Smooth muscle cell (in vitro differentiated cells): ENCODE results near the gene MPDZ. TPM values are rescaled to one million over a fixed set of nuclear protein-coding genes. Genes with fewer than 3 reads are reported as not detected.

Source experiments
- DNase-seq: peaks from one replicate; lab custom pipeline; 2025; ENCODE audit not compliant: unreplicated experiment; lab: John Stamatoyannopoulos, UW
- H2AFZ ChIP-seq: fragments of 200-600 bp; sonication (generic); 2 replicates; pipeline ENCODE4 v1.6.0; 2016; ENCODE audit warnings: antibody characterized with exemption, low read depth, mild to moderate bottlenecking
- H3F3A ChIP-seq: fragments of 200-600 bp; sonication (generic); 2 replicates; pipeline ENCODE4 v1.6.0; 2017; ENCODE audit warnings: antibody characterized with exemption, low read depth
- H3K27ac ChIP-seq: fragments of 200-600 bp; sonication (generic); 2 replicates; pipeline ENCODE4 v1.5.1; 2016; ENCODE audit warnings: low read depth, mild to moderate bottlenecking
- H3K27me3 ChIP-seq: fragments of 200-600 bp; sonication (generic); 2 replicates; pipeline ENCODE4 v1.6.1; 2016; ENCODE audit warnings: low read depth, mild to moderate bottlenecking
- H3K36me3 ChIP-seq: fragments of 200-600 bp; sonication (generic); 2 replicates; pipeline ENCODE4 v1.5.1; 2016; ENCODE audit warnings: low read depth
- H3K4me1 ChIP-seq: fragments of 200-600 bp; sonication (generic); 2 replicates; pipeline ENCODE4 v1.5.1; 2016; ENCODE audit warnings: low read depth
- H3K4me2 ChIP-seq: fragments of 200-600 bp; sonication (generic); 2 replicates; pipeline ENCODE4 v1.6.0; 2016; ENCODE audit warnings: mild to moderate bottlenecking
- H3K4me3 ChIP-seq: fragments of 200-600 bp; sonication (generic); 2 replicates; pipeline ENCODE4 v1.5.1; 2016; ENCODE audit warnings: mild to moderate bottlenecking
- H3K79me2 ChIP-seq: fragments of 200-600 bp; sonication (generic); 2 replicates; pipeline ENCODE4 v1.6.0; 2016; ENCODE audit warnings: low read depth, mild to moderate bottlenecking
- H3K9ac ChIP-seq: fragments of 200-600 bp; sonication (generic); 2 replicates; pipeline ENCODE4 v1.6.0; 2016; ENCODE audit warnings: low read depth
- H3K9me3 ChIP-seq: fragments of 200-600 bp; sonication (generic); replicated peaks from 2 replicates; pipeline ENCODE4 v1.5.1; 2016; ENCODE audit warnings: low read depth
- H4K20me1 ChIP-seq: fragments of 200-600 bp; sonication (generic); 2 replicates; pipeline ENCODE4 v1.6.0; 2016; ENCODE audit warnings: low read depth
- CTCF ChIP-seq: fragments of 200-600 bp; sonication (generic); IDR thresholded peaks from 2 replicates; pipeline ENCODE4 v1.5.1; 2017; ENCODE audit warnings: borderline replicate concordance, mild to moderate bottlenecking, antibody characterized with exemption; ENCODE audit not compliant: insufficient read depth, poor library complexity, severe bottlenecking
- WGBS: methylation state at CpG from one replicate; pipeline ENCODE4 v1.1.7; 2016; ENCODE audit warnings: low lambda C conversion rate; 5-methylcytosine and 5-hydroxymethylcytosine counted together
- polyA plus RNA-seq: library from polyadenylated mRNA; unstranded; fragments of >200 nt; fragmentation: Nextera tagmentation; extraction: Ambion mirVana; gene quantifications from 2 replicates; pipeline ENCODE4 v1.2.1, GENCODE V29; 2016
- total RNA-seq: library from RNA; depleted of rRNA; stranded (reverse); fragments of >200 nt; gene quantifications from 2 replicates; pipeline ENCODE4 v1.2.3, GENCODE V29; 2014

Gene MPDZ
- total and polyA plus RNA-seq, 2 experiments from 2014 or later: 16.2 to 69.5 TPM

DNA sequence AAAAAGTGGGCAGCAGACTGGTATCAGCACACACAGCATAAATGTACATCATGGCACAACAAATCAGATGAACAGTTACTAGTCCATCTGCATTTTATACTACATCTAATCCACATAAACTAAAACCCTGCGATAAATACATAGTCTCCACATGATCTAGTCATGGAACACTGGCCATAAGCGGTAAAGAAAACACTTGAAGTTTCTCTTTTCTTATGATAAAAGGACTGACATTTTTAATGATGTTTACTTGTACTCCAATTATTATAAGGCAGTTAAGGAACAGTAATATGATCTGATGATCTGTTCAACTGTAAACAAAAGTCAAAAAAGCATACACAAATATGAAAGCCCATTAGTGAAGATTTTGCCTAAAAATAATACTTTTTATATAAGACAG is 112.5 kb downstream of the MPDZ start:
- H3K79me2 ChIP-seq: no peaks in the 10 kb centered on the region
- no peak overlapping the region for H3K4me2 ChIP-seq
- H3K4me1 ChIP-seq: peaks cover 7% of the 10 kb centered on the region
- H3K9ac ChIP-seq: no peak overlapping the region
- TF ChIP-seq CTCF: no peak
- DNase-seq: no peak
- H2AFZ ChIP-seq: no peak overlapping the region
- H3K27ac ChIP-seq: no peak overlapping the region
- no peaks in the 10 kb centered on the region for H3K9me3 ChIP-seq
- WGBS: 96% methylated on average over 2 of the region's 2 CpGs
- H3K4me3 ChIP-seq: no peak overlapping the region
- H3K36me3 ChIP-seq: peaks cover 8% of the 10 kb centered on the region
- no peaks in the 10 kb centered on the region for H4K20me1 ChIP-seq
- H3F3A ChIP-seq: no peaks in the 10 kb centered on the region
- H3K27me3 ChIP-seq: no peaks in the 10 kb centered on the region

GRCh38 chr9:13165956-13166355 is 113.5 kb downstream of the MPDZ start:
- no peak overlapping the region for H3K9ac ChIP-seq
- H3K27ac ChIP-seq: no peak overlapping the region
- WGBS: 94% methylated on average over 2 of the region's 2 CpGs
- H4K20me1 ChIP-seq: no peaks in the 10 kb centered on the region
- H3K4me1 ChIP-seq: peaks cover 7% of the 10 kb centered on the region
- DNase-seq: no peak
- H3K36me3 ChIP-seq: peaks cover 8% of the 10 kb centered on the region
- H2AFZ ChIP-seq: no peak overlapping the region
- H3F3A ChIP-seq: no peaks in the 10 kb centered on the region
- no peak overlapping the region for H3K4me2 ChIP-seq
- no peaks in the 10 kb centered on the region for H3K9me3 ChIP-seq
- no peaks in the 10 kb centered on the region for H3K27me3 ChIP-seq
- no peaks in the 10 kb centered on the region for H3K79me2 ChIP-seq
- no peak for TF ChIP-seq CTCF
- no peak overlapping the region for H3K4me3 ChIP-seq

DNA sequence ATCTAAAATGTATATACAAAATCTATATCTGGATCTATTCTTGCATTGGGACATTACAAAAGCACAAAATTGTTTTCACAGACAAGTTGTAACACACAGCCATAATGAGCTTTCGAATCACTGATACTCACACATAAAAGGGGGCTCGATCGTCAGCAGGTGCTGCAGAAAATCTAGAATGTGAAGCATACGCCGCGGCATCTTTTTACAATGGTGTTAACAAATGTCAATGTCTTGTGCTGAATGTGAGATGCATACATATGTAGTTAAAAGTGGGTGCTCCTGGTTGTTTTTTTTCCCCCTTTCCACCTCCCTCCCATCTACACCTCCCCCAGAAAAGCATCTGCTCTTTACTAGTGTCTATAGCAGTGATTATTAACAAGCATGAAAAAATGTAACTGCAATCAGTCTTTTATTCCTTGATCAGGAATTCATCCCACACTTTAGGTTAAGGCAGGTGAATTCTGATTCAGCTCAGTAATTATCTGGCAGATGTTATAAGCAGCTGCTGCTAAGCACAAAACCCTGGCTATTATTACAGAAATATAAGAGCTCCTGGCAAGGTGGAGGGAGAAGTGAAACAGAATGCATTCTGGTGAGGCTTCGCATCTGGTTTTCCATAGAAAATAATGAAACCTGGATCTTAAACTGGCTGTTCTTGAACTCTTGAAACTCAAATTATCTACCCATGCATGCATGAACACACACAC is 114.1 kb downstream of the MPDZ start:
- H3K27ac ChIP-seq: no peak overlapping the region
- no peak for TF ChIP-seq CTCF
- no peak overlapping the region for H3K4me2 ChIP-seq
- H2AFZ ChIP-seq: no peak overlapping the region
- no peaks in the 10 kb centered on the region for H3K27me3 ChIP-seq
- no peak overlapping the region for H3K4me3 ChIP-seq
- no peak for DNase-seq
- peaks cover 7% of the 10 kb centered on the region for H3K4me1 ChIP-seq
- no peak overlapping the region for H3K9ac ChIP-seq
- H3K9me3 ChIP-seq: no peaks in the 10 kb centered on the region
- WGBS: 98% methylated on average over 7 of the region's 7 CpGs
- no peaks in the 10 kb centered on the region for H3F3A ChIP-seq
- H3K79me2 ChIP-seq: no peaks in the 10 kb centered on the region
- peaks cover 8% of the 10 kb centered on the region for H3K36me3 ChIP-seq
- no peaks in the 10 kb centered on the region for H4K20me1 ChIP-seq

DNA sequence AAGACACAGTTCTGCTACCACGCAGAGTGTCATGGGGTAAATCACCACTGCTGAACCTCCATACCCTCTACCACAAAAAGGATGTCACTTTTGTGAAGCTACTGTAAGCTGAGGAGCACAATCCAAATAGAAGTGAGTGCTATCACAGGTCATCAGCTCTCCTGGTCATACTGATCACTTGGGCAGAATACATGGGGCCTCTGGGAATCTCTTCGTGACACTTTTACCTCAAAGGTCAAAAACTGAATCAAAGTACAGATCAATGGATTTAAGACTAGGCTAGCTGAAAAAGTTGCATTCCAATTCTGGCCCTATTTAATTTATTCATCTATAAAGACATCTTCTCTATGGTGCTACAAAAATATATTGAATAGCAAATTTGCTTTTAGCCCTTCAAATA is 115.5 kb downstream of the MPDZ start:
- H3K36me3 ChIP-seq: peaks cover 8% of the 10 kb centered on the region
- H3K4me3 ChIP-seq: no peak overlapping the region
- H2AFZ ChIP-seq: no peak overlapping the region
- no peak overlapping the region for H3K27ac ChIP-seq
- H3K4me2 ChIP-seq: no peak overlapping the region
- no peaks in the 10 kb centered on the region for H3K79me2 ChIP-seq
- H3K4me1 ChIP-seq: peaks cover 7% of the 10 kb centered on the region
- no peak for DNase-seq
- 95% methylated on average over 2 of the region's 2 CpGs for WGBS
- no peaks in the 10 kb centered on the region for H3F3A ChIP-seq
- H4K20me1 ChIP-seq: no peaks in the 10 kb centered on the region
- no peaks in the 10 kb centered on the region for H3K27me3 ChIP-seq
- TF ChIP-seq CTCF: no peak
- H3K9ac ChIP-seq: no peak overlapping the region
- H3K9me3 ChIP-seq: no peaks in the 10 kb centered on the region
